Effector CD4-positive, alpha-beta T cell (primary cell): ENCODE results near the gene RABAC1.
"Not testable (repeated sequence)": the region's sequence is repeated elsewhere in the genome, so short reads cannot be mapped to it uniquely, and the experiment has no call there.

Source experiments
- DNase-seq: peaks from one replicate; pipeline ENCODE4 v3.0.0-alpha.2; 2020

Gene RABAC1

GRCh38 chr19:41927497-41928192, 31.5 kb downstream of the RABAC1 start:
- peak; percentile 29 for DNase-seq

DNA sequence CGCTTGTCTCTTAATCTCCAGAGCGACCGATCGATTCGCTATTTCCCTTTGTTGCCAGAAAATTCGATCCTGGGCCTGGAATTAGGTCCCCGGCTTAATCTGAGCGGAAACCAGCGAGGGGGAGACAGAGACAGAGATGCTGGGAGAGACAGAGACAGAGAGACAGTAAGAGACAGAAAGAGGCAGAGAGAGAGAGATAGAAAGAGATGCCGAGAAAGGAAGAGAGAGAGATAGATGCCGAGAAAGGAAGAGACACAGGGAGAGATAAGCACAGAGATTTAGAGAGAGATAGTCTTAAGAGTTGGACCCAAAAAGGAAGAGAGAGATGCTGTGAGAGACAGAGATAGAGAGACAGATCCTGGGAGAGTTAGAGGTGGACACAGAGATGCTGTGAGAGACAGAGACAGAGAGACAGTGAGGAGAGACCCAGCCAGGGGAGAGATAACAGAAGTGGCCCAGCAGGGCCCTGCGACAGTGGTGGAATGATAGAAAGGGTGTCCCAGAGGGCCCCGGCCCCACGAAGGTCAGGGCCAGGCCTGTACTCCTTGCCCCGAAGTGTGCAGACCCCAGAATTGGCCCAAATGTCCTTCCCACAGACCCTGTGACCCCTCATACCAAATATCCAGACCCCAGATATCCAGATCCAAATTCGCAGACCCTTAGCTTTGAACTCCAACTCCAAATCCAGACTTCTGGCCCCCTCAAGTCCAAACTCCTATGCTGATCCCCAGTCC, 32.2 kb downstream of the RABAC1 start:
- DNase-seq: no peak

DNA sequence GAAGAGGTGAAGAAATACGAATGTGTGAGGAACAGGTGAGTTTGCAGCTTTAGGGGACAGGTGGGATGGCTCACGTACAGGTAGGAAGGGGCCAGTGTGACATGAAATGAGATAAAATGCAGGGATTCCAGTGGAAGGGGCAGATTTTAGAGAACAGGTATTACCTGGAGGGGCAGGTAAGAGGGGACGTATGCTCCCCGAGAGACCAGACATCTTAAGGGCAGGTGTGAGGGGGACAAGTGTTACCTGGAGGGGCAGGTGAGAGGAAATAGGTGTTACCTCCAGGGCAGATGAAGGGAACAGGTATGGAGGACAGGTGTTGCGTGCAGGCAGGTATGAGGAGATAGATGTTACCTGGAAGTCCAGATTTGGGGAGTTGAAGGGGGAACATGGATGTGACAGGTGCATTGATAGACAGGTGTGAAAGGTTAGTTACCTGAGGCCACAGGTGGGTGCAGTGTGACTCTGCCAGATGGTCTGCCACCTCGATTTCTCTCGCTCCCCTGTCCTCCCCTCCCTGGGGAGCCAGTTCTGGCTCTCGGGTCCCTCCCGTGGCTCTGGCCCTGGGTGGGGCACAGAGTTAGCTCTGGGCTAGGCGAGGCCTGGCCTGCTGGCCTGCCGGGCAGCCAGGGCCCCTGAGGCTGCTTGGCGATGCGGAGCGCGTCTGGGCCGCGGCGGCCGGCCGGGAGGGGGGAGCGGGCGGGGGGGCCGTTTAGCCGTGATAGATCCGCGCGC, 32.9 kb downstream of the RABAC1 start:
- no peak for DNase-seq

GRCh38 chr19:41925208-41926003, 33.7 kb downstream of the RABAC1 start:
- DNase-seq: no peak

DNA sequence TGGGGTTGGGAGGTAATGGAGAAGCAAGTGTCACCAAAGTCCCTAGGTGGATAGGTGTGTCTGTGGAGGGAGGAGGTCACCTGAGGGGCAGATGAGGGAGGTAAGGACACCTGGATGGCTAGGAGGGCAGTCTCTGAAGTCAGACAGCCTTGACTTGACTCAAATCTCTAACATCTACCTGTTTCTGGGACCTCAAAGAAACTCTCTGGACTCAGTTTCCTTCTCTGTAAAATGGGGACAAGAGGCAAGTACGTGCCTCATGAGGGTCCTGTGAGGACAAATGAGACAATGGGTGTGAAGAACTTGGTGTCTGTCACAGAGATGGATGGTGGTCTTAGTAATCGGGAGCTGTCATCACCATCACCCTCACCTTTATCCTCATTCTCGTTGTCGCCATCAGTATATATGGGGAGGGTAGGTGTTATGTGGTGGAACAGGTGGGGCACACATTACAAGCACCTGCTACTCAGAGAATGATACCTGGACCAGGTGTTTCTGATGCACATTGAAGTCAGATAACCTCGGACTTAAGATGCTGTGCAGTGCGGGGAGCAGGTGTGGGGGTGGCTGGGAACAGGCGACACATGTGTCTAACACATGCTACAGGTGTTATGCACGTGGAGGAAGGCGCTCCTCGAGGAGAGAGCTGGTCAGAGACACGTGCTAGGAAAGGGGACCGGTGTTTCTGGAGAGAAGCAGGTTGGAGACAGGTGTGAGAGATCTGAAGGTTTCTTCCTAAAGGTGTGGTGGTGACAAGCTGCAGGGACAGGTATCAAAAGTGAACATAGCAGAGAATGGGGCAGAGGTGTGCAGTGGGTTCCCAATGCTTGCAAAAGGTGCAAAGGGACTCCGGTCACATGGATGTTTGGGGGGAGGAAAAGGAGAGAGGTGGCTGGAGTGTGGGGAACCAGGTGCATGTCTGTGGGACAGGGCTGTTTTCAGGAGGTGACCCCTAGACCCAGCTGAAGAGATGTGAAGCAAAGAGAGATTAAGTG, 34.7 kb downstream of the RABAC1 start:
- DNase-seq: no peak

DNA sequence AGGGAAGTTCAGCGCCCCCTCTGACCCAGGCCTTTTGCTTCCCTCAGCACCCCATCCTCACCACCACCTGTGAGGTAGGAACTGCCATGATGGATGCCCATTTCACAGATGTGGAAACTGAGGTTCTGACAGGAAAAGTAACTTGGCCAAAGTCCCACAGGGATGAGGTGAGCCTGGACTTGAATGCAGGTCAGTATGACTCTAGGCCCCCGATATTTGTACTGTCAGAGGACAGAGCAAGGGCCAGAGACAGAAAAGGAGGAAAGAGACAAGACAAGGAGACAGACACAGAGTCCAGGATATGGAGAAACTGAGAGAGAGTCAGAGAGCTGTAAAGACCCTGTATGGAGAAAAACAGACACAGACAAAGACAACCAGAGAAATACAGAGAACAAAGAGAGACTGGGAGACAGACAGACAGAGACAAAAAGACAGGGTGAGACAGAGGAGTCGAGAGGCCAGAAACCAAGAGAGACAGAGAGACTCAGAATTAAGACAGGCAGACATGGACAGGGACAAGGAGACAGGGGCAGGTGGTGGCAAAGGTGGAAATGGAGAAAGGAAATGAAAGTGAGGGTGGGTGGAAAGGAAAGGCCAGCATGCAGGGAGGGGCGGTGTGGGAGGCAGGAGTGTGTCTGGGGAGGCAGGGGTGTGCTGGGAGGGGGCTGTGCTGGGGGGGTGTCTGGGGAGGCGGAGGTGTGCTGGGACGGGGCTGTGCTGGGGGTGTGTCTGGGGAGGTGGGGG, 35.9 kb downstream of the RABAC1 start:
- DNase-seq: no peak

GRCh38 chr19:41922585-41922984, 36.5 kb downstream of the RABAC1 start:
- DNase-seq: no peak

DNA sequence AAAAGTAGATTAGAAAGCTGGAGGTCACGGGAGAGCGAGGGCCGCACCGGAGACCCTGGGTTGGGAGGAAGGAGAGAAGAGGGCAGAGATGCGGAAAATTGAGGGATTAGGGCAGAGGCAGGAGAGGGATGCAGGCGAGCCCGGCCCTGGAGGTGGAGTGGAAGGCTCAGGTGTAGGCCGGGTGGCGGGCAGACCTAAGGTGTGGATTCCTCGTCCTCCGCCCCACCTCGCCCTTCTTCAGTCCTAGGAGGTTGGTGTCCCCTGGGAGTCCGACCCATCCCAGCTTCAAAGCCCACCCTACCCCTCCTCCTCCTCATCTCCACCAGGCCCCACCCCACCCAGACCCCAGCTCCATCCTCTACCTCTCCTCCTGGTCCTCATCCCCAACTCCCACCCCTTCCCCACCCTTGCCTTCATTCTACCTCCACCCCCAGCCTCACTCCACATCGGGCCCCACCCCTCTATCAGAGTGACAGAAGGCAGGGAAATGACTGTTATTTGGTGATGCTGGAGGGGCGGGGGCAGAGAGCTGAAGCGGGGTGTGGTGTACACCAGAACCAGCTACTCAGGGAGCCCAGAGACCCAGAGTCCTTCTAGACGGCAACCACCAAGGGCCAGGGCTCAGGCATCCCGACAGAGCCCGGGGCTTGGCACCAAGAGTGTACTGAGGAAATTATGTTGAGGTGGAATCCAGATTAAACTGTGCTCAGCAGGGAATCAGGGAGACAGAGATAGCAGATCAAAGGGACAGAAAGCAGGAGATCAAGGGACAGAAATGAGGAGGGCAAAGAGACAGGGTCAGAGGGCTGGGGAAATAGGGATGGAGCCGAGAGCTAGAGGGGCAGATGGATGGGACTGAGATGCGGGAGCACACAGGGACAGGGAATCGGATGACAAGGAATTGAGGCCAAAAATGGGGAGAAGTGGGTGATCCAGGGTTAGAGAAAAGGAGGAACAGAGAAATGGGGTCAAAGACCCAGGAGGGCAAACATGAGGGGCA, 37.2 kb downstream of the RABAC1 start:
- no peak for DNase-seq

- no peak for DNase-seq
Measured at GRCh38 chr19:41920882-41921576, 38.1 kb downstream of the RABAC1 start.

- no peak for DNase-seq
Measured at GRCh38 chr19:41919948-41920712, 39.0 kb downstream of the RABAC1 start.

DNA sequence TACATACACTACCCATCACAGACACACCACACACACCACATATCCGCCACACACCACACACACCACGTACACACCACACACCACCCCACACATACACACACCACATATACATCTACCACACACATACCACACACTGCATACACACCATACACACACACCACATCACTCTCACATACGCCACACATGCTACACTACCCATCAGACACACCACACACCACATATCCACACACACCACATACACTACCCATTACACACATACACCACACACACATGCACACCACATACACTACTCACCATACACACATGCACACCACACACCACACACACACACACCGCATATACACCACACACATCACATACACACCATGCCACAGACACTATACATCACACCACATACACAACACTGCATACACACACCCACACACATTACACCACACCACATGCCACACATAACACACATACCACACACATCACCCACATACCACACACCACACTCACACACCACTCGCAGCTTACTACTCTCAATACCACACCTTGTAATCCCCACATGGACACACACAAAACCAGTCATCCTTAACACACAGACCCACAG, 40.4 kb downstream of the RABAC1 start:
- no peak for DNase-seq

DNA sequence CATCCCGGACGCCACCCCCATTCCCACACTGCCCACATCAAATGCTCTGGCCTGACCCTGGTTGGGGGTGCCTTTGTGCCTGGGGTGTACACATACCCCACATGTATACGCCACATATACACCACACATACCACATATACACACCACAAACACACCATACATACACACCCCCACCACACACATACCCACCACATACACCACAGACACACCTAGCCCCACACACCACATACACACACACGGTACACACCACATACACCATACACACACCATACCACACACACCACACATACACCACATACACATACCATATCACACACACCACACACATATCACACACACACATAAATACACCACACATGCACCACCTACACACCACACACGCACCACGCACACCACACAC, 41.0 kb downstream of the RABAC1 start:
- no peak for DNase-seq

- no peak for DNase-seq
Measured at GRCh38 chr19:41917676-41918075, 41.4 kb downstream of the RABAC1 start.

DNA sequence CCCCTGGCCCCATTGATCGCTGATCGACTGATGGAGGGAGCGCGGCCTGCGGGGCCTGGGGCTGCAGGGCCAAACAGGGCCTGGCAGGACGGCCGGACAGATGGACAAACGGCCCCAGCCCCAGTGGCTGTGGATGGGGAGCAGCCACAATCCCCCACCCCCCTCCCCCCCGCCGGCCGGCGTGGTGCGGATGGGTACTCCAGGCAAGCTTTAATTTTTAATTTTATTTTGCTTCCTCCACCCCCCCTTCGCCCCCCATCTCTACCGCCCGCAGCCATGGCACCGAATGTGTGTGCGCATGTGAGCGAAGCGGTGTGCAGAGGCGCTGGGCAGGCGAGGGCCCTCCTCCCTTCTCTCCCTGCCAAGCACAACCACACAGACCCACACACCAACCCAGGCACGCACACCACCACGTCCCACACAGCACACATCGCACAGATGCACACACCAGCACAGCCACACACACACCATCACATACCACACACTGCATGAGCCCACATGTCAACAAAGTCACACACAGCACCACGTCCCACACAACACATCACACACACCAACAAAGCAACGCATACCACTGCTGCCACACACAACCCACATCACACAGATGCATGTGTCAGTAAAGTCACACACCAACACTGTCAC, 43.2 kb downstream of the RABAC1 start:
- no peak for DNase-seq

GRCh38 chr19:41915021-41915775, 43.9 kb downstream of the RABAC1 start:
- no peak for DNase-seq

GRCh38 chr19:41914424-41914834, 44.7 kb downstream of the RABAC1 start:
- not testable (repeated sequence) for DNase-seq
